Ishikawa (cell line): ENCODE data around the gene KYAT1.

Source experiments
- REST ChIP-seq: IDR thresholded peaks from 2 replicates; pipeline ENCODE4 v1.6.1; 2012; ENCODE audit warnings: low read depth, mild to moderate bottlenecking
- TAF1 ChIP-seq: IDR thresholded peaks from 2 replicates; pipeline ENCODE4 v1.6.1; 2012; ENCODE audit warnings: low read depth, mild to moderate bottlenecking
- YY1 ChIP-seq: IDR thresholded peaks from 2 replicates; pipeline ENCODE4 v1.6.1; 2012; ENCODE audit warnings: low read depth

- no peak for TF ChIP-seq YY1
- no peak for TF ChIP-seq TAF1
- TF ChIP-seq REST = no peak
Measured at GRCh38 chr9:128902351-128903078, 20.8 kb upstream of the KYAT1 start.
